OCI-LY1 (cell line): ENCODE measurements around the gene TRANK1.

Source experiments
- H2AFZ ChIP-seq: fragments of 200-600 bp; sonication (generic), shearing (Covaris generic); 2 replicates; pipeline ENCODE4 v1.6.0; 2014; ENCODE audit warnings: antibody characterized with exemption, mild to moderate bottlenecking, low read length
- H3F3A ChIP-seq: fragments of 200-600 bp; sonication (generic), shearing (Covaris generic); 2 replicates; pipeline ENCODE4 v1.6.0; 2014; ENCODE audit warnings: mild to moderate bottlenecking, antibody characterized with exemption, low read length, moderate library complexity; ENCODE audit not compliant: insufficient read depth
- H3K27ac ChIP-seq: fragments of 200-600 bp; sonication (generic); 2 replicates; pipeline ENCODE4 v1.5.1; 2014; ENCODE audit warnings: low read length, mixed run types, mild to moderate bottlenecking, low read depth; ENCODE audit not compliant: poor library complexity, severe bottlenecking
- H3K27me3 ChIP-seq: fragments of 200-600 bp; sonication (generic); 2 replicates; pipeline ENCODE4 v1.6.0; 2014; ENCODE audit warnings: antibody characterized with exemption, mild to moderate bottlenecking, low read length, moderate library complexity; ENCODE audit not compliant: insufficient read depth
- H3K36me3 ChIP-seq: fragments of 200-600 bp; sonication (generic); 2 replicates; pipeline ENCODE4 v1.6.1; 2014; ENCODE audit warnings: mild to moderate bottlenecking, antibody characterized with exemption, low read length, moderate library complexity, mixed read lengths; ENCODE audit not compliant: insufficient read depth
- H3K4me1 ChIP-seq: fragments of 200-600 bp; sonication (generic); 2 replicates; pipeline ENCODE4 v1.5.1; 2014; ENCODE audit warnings: mild to moderate bottlenecking, low read length, moderate library complexity; ENCODE audit not compliant: insufficient read depth, severe bottlenecking
- H3K4me2 ChIP-seq: fragments of 200-600 bp; sonication (generic), shearing (Covaris generic); 2 replicates; pipeline ENCODE4 v1.6.1; 2014; ENCODE audit warnings: low read length
- H3K4me3 ChIP-seq: fragments of 200-600 bp; sonication (generic); 2 replicates; pipeline ENCODE4 v1.5.1; 2014; ENCODE audit warnings: low read length, low read depth, mild to moderate bottlenecking, mixed read lengths; ENCODE audit not compliant: poor library complexity, severe bottlenecking
- H3K79me2 ChIP-seq: fragments of 200-600 bp; shearing (Covaris generic); 2 replicates; pipeline ENCODE4 v1.6.1; 2016; ENCODE audit warnings: mixed run types, low read length, mixed read lengths; ENCODE audit not compliant: insufficient read depth
- H3K9ac ChIP-seq: fragments of 200-600 bp; sonication (generic), shearing (Covaris generic); 2 replicates; pipeline ENCODE4 v1.6.1; 2014; ENCODE audit warnings: mild to moderate bottlenecking, low read length, mixed read lengths
- H3K9me2 ChIP-seq: fragments of 200-600 bp; sonication (generic), shearing (Covaris generic); 2 replicates; pipeline ENCODE4 v1.6.1; 2014; ENCODE audit warnings: low read depth, mild to moderate bottlenecking, low read length, mixed read lengths
- H3K9me3 ChIP-seq: fragments of 200-600 bp; shearing (Covaris generic); 2 replicates; pipeline ENCODE4 v1.6.1; 2014; ENCODE audit warnings: low read length, mixed read lengths
- H4K20me1 ChIP-seq: fragments of 200-600 bp; sonication (generic), shearing (Covaris generic); 2 replicates; pipeline ENCODE4 v1.6.0; 2016; ENCODE audit warnings: mild to moderate bottlenecking, low read length; ENCODE audit not compliant: insufficient read depth
- CTCF ChIP-seq: fragments of 200-600 bp; sonication (generic), shearing (Covaris generic); IDR thresholded peaks from 2 replicates; pipeline ENCODE4 v1.5.1; 2017; ENCODE audit warnings: mild to moderate bottlenecking, antibody characterized with exemption, low read length, moderate library complexity, mixed read lengths
- EZH2 ChIP-seq: fragments of 200-600 bp; sonication (generic), shearing (Covaris generic); IDR thresholded peaks from 2 replicates; pipeline ENCODE4 v1.8.0; 2017; ENCODE audit warnings: borderline replicate concordance, mixed run types, mild to moderate bottlenecking, antibody characterized with exemption, low read length, moderate library complexity, mixed read lengths

Gene TRANK1

DNA sequence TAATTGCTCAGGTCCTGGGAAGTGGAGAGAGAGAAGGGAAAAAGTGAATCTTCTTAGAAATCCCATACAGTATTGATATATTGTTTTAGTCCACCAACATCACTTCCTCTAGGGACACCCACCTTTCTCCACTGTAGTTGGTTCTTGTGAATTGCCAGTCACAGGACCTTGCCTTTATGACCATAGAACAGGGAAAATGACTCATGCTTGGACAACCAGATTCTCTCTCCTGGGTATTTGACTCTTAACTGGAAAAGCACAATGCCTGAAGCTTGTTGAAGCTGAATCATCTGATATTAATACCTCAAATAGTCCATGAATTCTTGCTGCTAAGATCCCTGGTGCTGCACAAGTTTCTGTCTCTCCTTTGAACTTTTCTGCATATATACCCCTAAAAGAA lies 148.0 kb downstream of the TRANK1 start:
- Histone ChIP-seq H3K79me2 (no peaks in the 10 kb centered on the region), H3K27me3 (no peaks in the 10 kb centered on the region), H3K4me1 (no peaks in the 10 kb centered on the region)

GRCh38 chr3:36796161-36796560 lies 148.7 kb downstream of the TRANK1 start:
- no peaks in the 10 kb centered on the region for H3K27me3 ChIP-seq
- H3K36me3 ChIP-seq, result no peaks in the 10 kb centered on the region
- H3F3A ChIP-seq, result no peaks in the 10 kb centered on the region
- H3K4me2 ChIP-seq, result no peak overlapping the region
- H3K79me2 ChIP-seq, result no peaks in the 10 kb centered on the region
- H3K4me1 ChIP-seq, result no peaks in the 10 kb centered on the region
- no peaks in the 10 kb centered on the region for H3K9me3 ChIP-seq
- H4K20me1 ChIP-seq, result no peaks in the 10 kb centered on the region
- no peak overlapping the region for H3K9ac ChIP-seq
- no peak overlapping the region for H3K27ac ChIP-seq
- H3K4me3 ChIP-seq, result no peak overlapping the region
- TF ChIP-seq CTCF, result no peak
- H2AFZ ChIP-seq, result no peak overlapping the region
- no peaks in the 10 kb centered on the region for H3K9me2 ChIP-seq

More for the DNA sequence above, 148.0 kb downstream of the TRANK1 start:
- no peaks in the 10 kb centered on the region for H4K20me1 ChIP-seq
- no peaks in the 10 kb centered on the region for H3K9me2 ChIP-seq
- TF ChIP-seq CTCF (no peak), EZH2 (no peak)
- H2AFZ ChIP-seq, result no peak overlapping the region
- no peak overlapping the region for H3K4me3 ChIP-seq
- H3K9me3 ChIP-seq, result no peaks in the 10 kb centered on the region
- H3F3A ChIP-seq, result no peaks in the 10 kb centered on the region
- H3K36me3 ChIP-seq, result no peaks in the 10 kb centered on the region
- no peak overlapping the region for H3K4me2 ChIP-seq
- H3K9ac ChIP-seq, result no peak overlapping the region
- H3K27ac ChIP-seq, result no peak overlapping the region

- no peak overlapping the region for H3K4me2 ChIP-seq
Measured at GRCh38 chr3:36795622-36796021, 149.2 kb downstream of the TRANK1 start.

More at GRCh38 chr3:36795622-36796021, 149.2 kb downstream of the TRANK1 start:
- Histone ChIP-seq H3K9ac (no peak overlapping the region), H3K9me3 (no peaks in the 10 kb centered on the region), H3K9me2 (no peaks in the 10 kb centered on the region), H3K4me3 (no peak overlapping the region), H4K20me1 (no peaks in the 10 kb centered on the region), H3K36me3 (no peaks in the 10 kb centered on the region), H3K27ac (no peak overlapping the region), H3K4me1 (no peaks in the 10 kb centered on the region), H3F3A (no peaks in the 10 kb centered on the region), H2AFZ (no peak overlapping the region), H3K79me2 (no peaks in the 10 kb centered on the region), H3K27me3 (no peaks in the 10 kb centered on the region)
- TF ChIP-seq EZH2 (no peak), CTCF (no peak)
